Activated T-helper 1 cell treated with anti-CD3 and anti-CD28 coated beads, Interleukin-2, amount 50 U/mL, for 16 hours (primary cell): Measurements from ENCODE around the gene FAM83D.

ENCODE experiments used
- DNase-seq, 2 donors: peaks; one replicate each; pipeline ENCODE4 v3.0.0-alpha.2; 2020; ENCODE audit warnings: low read depth in 1 of 2, low spot score in 1 of 2

The FAM83D gene

GRCh38 chr20:38894091-38894847 lies 31.9 kb upstream of the FAM83D start:
- DNase-seq: no peak

DNA sequence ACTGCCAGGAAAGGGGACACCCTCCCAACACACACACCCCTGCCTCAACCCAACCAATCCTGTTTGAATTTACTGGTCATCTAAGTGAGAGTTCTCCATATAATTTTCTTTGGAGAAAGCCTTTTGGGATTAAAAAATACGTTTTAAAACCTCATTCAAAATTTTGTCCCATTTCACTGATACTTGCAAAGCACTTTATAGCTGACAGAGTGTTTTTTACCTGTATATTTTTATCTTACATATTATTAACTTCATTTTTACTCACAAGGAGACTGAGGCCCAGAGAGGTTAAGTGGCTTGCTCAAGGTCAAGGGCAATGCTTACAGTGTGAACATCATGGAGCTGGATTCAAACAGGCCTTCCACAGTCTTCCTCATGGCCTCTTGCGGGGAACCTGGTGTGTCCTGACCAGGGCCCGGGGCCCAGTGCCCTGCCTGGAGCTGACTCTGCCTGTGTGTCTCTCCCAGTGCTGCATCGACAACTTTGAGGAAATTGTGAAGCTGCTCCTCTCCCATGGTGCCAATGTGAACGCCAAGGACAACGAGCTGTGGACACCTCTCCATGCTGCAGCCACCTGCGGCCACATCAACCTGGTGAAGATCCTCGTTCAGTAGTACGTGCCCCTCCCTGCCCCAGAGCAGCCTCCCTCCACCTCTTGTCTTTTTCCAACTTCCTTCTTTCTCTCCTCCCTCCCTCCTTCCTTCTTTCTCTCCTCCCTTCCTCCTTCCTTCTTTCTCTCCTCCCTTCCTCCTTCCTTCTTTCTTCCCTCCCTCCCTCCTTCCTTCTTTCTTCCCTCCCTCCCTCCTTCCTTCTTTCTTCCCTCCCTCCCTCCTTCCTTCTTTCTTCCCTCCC lies 30.9 kb upstream of the FAM83D start:
- DNase-seq: no peak

GRCh38 chr20:38896009-38896594 lies 30.1 kb upstream of the FAM83D start:
- DNase-seq: no peak

DNA sequence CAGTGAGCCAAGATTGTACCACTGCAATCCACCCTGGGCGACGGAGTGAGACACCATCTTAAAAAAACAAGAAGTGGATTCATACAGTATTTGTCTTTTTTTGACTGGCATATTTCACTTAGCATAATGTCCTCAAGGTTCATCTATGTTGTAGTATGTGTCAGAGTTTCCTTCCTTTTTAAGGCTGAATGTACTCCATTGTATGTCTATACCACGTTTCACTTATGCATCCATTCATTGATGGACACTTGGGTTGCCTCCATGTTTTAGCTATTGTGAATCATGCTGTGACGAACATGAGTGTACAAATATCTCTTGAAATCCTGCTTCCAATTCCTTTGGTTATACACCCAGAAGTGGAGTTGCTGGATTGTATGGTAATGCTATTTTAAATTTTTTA lies 28.9 kb upstream of the FAM83D start:
- no peak for DNase-seq

GRCh38 chr20:38900606-38901005 lies 25.6 kb upstream of the FAM83D start:
- no peak for DNase-seq

DNA sequence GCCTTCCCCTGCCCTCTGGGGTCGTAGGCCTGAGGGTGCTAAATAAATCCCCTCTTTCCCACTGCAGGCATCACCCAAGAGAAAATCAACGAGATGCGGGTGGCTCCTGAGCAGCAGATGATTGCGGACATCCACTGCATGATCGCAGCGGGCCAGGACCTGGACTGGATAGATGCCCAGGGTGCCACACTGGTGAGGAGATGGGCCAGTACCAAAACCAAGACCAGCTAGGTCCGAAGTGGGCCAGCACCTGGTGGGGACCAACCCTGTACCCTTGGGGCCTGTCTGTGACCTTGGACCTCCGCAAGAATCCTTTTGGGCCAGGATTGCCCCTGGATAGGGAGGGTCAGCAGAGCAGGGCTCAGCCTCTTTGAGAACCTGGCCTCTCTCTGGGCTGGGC lies 23.6 kb upstream of the FAM83D start:
- no peak for DNase-seq

- DNase-seq: no peak
Measured at GRCh38 chr20:38903335-38903734, 22.9 kb upstream of the FAM83D start.

DNA sequence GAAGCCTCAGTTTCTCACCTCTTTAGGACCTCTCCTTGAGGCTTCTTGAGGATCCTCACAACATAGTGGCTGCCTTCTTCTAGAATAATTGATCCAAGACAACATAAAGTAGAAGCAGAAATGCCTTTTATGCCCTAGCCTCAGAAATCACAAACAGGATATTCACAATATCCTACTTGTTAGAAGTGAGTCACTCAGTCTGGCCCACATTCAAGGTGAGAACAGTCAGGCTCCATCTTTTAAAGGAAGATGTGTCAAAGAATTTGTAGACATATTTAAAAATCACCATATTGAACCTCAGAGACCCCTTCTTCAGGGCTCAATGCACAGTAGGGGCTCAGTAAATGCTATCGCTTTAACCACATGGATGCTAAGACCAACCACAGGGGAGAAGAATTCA lies 20.8 kb upstream of the FAM83D start:
- DNase-seq: no peak

GRCh38 chr20:38907918-38908677 lies 18.1 kb upstream of the FAM83D start:
- DNase-seq: no peak

GRCh38 chr20:38915355-38915754 lies 10.9 kb upstream of the FAM83D start:
- no peak for DNase-seq

- no peak for DNase-seq
Measured at GRCh38 chr20:38917657-38918056, 8.6 kb upstream of the FAM83D start.

DNA sequence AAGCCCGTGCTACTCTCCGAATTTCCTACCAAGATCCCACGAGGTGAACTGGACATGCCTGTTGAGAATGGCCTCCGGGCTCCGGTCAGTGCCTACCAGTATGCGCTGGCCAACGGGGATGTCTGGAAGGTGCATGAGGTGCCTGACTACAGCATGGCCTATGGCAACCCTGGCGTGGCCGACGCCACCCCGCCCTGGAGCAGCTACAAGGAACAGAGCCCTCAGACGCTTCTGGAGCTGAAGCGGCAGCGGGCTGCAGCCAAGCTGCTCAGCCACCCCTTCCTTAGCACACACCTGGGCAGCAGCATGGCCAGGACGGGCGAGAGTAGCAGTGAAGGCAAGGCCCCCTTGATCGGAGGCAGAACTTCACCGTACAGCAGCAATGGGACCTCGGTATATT lies 8.0 kb upstream of the FAM83D start:
- no peak for DNase-seq

DNA sequence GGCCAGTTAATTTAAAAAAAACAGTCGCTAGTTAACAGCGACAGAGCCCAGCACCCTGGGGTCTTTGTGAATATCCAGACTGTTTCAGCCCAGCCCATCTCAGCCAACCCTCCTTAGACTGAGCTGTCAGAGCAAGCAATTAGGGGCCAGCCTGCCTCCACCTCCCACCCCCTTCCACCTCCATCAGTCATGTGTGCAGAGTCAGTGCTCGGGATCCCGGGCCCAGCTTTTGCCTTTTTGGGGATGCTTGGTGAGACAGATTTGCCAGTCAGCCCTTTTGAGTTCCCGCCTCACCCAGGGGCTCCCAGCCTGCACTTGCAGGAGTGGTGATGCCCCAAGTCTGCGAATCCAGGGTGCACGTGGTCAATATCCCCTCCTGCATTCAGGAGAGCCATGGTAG lies 6.5 kb upstream of the FAM83D start:
- no peak for DNase-seq

DNA sequence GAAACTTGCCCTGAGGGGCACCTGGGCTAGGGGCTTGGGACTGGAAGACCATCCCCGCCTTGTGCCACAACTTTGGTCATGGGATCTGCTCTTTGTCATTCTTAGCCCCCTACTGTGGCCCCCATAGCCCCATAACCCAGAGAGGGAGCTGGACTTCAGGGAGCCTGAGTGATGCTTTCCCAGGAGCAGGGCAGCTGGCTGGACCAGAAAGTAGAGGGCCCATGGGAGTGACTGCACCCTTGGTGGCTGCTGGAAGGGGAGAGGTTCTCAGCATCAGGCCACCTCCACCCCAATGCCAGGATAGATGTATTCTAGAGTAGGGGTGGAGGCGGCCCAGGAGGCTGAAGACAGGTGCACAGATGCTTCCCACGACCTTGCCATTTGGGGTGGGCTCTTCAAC lies 5.8 kb upstream of the FAM83D start:
- no peak for DNase-seq

- no peak for DNase-seq
Measured at GRCh38 chr20:38920851-38921250, 5.4 kb upstream of the FAM83D start.

GRCh38 chr20:38924718-38925117 lies 1.5 kb upstream of the FAM83D start:
- DNase-seq: no peak

GRCh38 chr20:38926934-38927616 lies 858 bp downstream of the FAM83D start:
- no peak for DNase-seq

GRCh38 chr20:38927902-38928578 lies 1.8 kb downstream of the FAM83D start:
- DNase-seq: no peak

DNA sequence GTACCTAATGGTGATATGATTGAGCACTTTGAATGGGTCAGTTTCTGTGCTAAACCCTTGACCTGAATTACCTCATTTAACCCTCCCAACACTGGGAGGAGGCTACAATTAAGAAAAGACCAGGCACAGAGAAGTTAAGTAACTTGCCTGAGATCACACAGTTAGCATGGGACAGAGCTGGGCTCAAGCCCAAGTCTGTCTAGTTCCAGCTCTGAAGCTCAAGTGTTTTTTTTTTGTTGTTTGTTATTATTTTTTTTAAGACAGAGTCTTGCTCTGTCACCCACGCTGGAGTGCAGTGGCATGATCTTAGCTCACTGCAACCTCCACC lies 4.0 kb downstream of the FAM83D start:
- DNase-seq: no peak

DNA sequence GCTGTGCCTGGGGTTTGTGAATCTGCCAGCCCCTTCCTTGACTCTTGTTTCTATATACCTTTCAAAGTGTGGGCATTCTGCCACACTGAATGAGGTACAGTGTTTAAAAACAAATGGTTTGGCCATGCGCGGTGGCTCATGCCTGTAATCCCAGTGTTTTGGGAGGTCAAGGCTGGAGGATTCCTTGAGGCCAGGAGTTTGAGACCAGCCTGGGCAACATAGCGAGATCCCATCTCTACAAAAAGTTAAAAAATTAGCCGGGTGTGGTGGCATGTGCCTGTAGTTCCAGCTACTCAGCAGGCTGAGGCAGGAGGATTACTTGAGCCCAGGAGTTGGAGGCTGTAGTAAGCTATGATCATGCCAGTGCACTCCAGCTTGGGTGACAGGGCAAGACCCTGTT lies 5.8 kb downstream of the FAM83D start:
- DNase-seq: no peak
